GM12865 (cell line): Measurements from ENCODE around the gene RAMACL.

Experiments
- DNase-seq: peaks from one replicate; pipeline ENCODE4 v3.0.0; 2010; ENCODE audit warnings: low read depth
- H3K4me3 ChIP-seq: 2 replicates; pipeline ENCODE4 v1.5.1; 2011; ENCODE audit warnings: mild to moderate bottlenecking, low read depth, low read length, control low read depth
- CTCF ChIP-seq: IDR thresholded peaks from 2 replicates; pipeline ENCODE4 v1.5.1; 2011; ENCODE audit warnings: low read length, control low read depth, low read depth, inconsistent platforms; ENCODE audit not compliant: insufficient read depth; ENCODE audit errors: missing control alignments

Gene RAMACL

GRCh38 chr6:166589786-166590574 lies 3.5 kb upstream of the RAMACL start:
- no peak overlapping the region for H3K4me3 ChIP-seq
- no peak for TF ChIP-seq CTCF
- no peak for DNase-seq

GRCh38 chr6:166589337-166589731 lies 2.9 kb upstream of the RAMACL start:
- no peak overlapping the region for H3K4me3 ChIP-seq
- DNase-seq: peak; percentile 23
- no peak for TF ChIP-seq CTCF

DNA sequence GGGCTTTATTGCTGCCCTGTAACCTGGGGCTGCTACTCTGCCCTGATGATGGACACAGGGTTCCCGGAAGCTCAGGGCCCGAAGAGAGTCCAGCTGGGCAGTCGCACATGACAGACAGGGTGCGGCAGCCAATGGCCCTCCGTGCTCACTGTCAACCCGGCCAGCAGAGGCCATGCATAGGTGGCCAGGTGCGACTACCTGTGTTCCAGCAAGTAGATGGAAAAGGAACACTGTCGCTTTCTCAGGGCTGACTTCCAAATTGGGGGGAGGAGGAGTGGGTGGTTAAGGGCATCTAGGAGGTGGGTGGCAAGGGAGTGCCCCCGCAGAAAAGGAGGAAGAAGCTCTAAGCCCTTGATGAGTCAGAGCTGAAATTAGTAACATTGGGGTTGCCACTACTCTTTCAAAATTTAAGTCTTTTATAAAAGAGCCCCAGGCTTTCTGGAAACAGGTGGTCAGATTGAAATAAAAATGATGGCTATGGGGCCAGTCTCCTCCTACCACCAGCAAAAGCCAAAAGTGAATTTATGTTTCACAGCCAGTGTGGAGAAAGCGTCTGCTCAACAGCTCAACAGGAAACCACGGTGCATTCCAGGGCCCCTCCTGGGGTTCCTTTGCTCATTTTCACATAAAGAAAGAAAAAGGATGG lies 2.3 kb upstream of the RAMACL start:
- TF ChIP-seq CTCF: no peak
- peak; percentile 39 for DNase-seq
- H3K4me3 ChIP-seq: no peak overlapping the region

DNA sequence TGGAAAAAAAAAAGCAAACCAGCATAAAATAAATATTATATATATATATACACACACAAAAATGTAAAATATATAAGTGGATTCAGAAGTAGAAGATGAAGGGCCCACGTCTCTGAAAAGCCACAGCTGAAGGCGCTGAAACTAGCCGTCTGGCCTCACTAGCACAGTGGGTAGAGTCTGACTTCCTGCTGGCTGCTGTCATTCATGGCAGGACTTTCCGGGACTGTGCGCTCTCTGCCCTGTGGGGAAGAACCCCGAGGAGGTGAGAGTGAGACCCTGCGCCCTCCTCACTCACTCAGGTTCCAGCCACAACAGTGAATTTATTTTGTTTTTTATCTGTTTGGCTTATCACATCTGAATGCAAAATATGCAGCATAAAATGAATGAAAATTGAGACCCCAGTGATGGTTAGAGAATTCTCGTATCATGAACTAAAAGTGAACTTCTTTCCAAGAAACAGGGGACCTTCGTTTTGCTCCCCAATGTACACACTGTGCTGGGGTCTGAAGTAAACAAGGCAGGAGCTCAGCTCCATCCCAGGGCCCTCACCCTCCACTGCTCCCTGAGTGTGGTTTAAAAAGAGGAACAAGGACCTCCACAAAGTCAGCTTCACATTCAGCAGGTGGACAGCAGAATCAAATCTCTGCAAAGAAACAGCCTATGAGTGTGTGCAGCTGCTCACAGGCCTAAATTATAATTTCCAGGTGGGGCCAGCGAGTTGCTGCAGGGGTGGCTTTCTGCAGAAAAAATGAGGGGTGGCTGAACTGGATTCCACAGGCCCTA lies 1.3 kb upstream of the RAMACL start:
- DNase-seq: peak; percentile 70
- TF ChIP-seq CTCF: no peak
- H3K4me3 ChIP-seq: peak overlapping the region; percentile 24; the same call in 1 of the 2 replicates

DNA sequence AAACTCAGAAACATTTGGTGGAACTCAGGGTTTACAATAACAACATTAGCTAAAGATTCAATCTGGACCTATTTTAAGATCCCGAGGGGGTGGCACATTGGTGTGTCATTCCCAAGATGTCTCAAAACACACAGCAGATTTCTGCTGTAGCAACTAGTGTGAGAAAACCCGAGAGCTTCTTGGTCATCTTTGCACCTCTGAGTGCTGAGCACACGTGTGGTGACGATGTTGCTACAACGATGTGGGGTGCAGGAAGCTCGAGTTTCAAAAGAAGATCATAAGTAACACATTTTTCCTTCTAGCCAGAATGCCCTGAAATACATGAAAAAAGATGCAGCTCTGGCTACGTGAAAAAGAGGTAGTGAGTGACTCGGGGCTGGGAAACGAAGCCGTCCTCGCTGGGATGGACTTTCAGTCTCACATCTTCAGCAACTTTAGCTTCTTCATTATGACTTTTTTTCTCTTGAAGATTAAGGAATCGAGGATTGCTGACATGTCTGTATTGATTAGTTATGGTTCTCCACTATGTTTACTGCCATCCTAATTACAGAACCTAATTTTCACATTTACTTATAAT lies 1.5 kb downstream of the RAMACL start:
- H3K4me3 ChIP-seq: no peak overlapping the region
- TF ChIP-seq CTCF: no peak
- DNase-seq: no peak

- TF ChIP-seq CTCF: no peak
- no peak for DNase-seq
Measured at GRCh38 chr6:166584155-166584554, 2.3 kb downstream of the RAMACL start.

More at GRCh38 chr6:166584155-166584554, 2.3 kb downstream of the RAMACL start:
- no peak overlapping the region for H3K4me3 ChIP-seq
